Keratinocyte (primary cell): ENCODE measurements around the gene BANK1. TPM values are rescaled to one million over a fixed set of nuclear protein-coding genes. Genes with fewer than 3 reads are reported as not detected.

Experiments
- DNase-seq: peaks from one replicate; pipeline ENCODE4 v3.0.0-alpha.2; 2011; ENCODE audit warnings: low read depth, missing footprints, low spot score
- FAIRE-seq: peaks from 2 replicates; lab custom pipeline; 2011; peaks lifted over from hg19 to GRCh38; lab: Jason Lieb, UNC
- H2AFZ ChIP-seq: 2 replicates; pipeline ENCODE4 v1.6.0; 2012; ENCODE audit warnings: low read length, control low read depth, inconsistent platforms; ENCODE audit not compliant: control insufficient read depth
- H3K27ac ChIP-seq: 2 replicates; pipeline ENCODE4 v1.5.1; 2011; ENCODE audit warnings: low read length; ENCODE audit not compliant: control insufficient read depth, insufficient read depth
- H3K27me3 ChIP-seq: 3 replicates; pipeline ENCODE4 v1.6.0; 2011; ENCODE audit warnings: low read length; ENCODE audit not compliant: control insufficient read depth, insufficient read depth; ENCODE audit errors: extremely low read depth
- H3K36me3 ChIP-seq, 2 experiments: 2 replicates in 1 of 2; 3 replicates in 1 of 2; pipeline ENCODE4 v1.5.1; 2011; ENCODE audit warnings: low read length in 2 of 2, mild to moderate bottlenecking in 1 of 2; ENCODE audit not compliant: control insufficient read depth in 2 of 2, insufficient read depth in 2 of 2; ENCODE audit errors: extremely low read depth in 1 of 2
- H3K4me1 ChIP-seq: 3 replicates; pipeline ENCODE4 v1.5.1; 2011; ENCODE audit warnings: low read length; ENCODE audit not compliant: control insufficient read depth, insufficient read depth; ENCODE audit errors: extremely low read depth
- H3K4me2 ChIP-seq: 3 replicates; pipeline ENCODE4 v1.6.0; 2011; ENCODE audit warnings: low read depth, low read length; ENCODE audit not compliant: control insufficient read depth, insufficient read depth; ENCODE audit errors: extremely low read depth
- H3K4me3 ChIP-seq, 3 experiments: fragments of 200-600 bp in 1 of 3; sonication (generic) in 1 of 3; 2 replicates in 2 of 3; 3 replicates in 1 of 3; pipeline ENCODE4 v1.5.1; 2011 to 2016; ENCODE audit warnings: low read length in 3 of 3, mild to moderate bottlenecking in 3 of 3, control low read depth in 2 of 3, inconsistent platforms in 1 of 3, low read depth in 1 of 3, mixed read lengths in 1 of 3, mixed run types in 1 of 3, moderate library complexity in 1 of 3; ENCODE audit not compliant: control insufficient read depth in 2 of 3, insufficient read depth in 2 of 3; ENCODE audit errors: extremely low read depth in 1 of 3
- H3K79me2 ChIP-seq: 2 replicates; pipeline ENCODE4 v1.6.0; 2012; ENCODE audit warnings: low read length; ENCODE audit not compliant: control insufficient read depth, insufficient read depth
- H3K9ac ChIP-seq: 3 replicates; pipeline ENCODE4 v1.6.0; 2011; ENCODE audit warnings: low read length; ENCODE audit not compliant: control insufficient read depth, insufficient read depth; ENCODE audit errors: extremely low read depth
- H3K9me1 ChIP-seq: 3 replicates; pipeline ENCODE4 v1.6.0; 2011; ENCODE audit warnings: low read length; ENCODE audit not compliant: control insufficient read depth, insufficient read depth; ENCODE audit errors: extremely low read depth
- H3K9me3 ChIP-seq: 2 replicates; pipeline ENCODE4 v1.5.1; 2012; ENCODE audit warnings: low read depth, low read length; ENCODE audit not compliant: control insufficient read depth
- H4K20me1 ChIP-seq: 3 replicates; pipeline ENCODE4 v1.6.0; 2011; ENCODE audit warnings: low read length; ENCODE audit not compliant: control insufficient read depth, insufficient read depth; ENCODE audit errors: extremely low read depth
- EZH2 ChIP-seq: IDR thresholded peaks from one replicate; pipeline ENCODE4 v1.6.1; 2012; ENCODE audit warnings: inconsistent platforms, mild to moderate bottlenecking, low read length, moderate library complexity
- dilution Hi-C: fragments of 300-500 bp; cut with MboI; formaldehyde crosslinking; loops from one replicate; pipeline ENCODE4 v1.7.0; 2020; ENCODE audit warnings: low sequenced_read_pairs; ENCODE audit not compliant: extremely low pct_ligation_motif_present
- polyA plus RNA-seq, 5 experiments: library from polyadenylated mRNA; depleted of rRNA in 3 of 5; stranded (reverse) in 3 of 5; stranded (forward) in 1 of 5; unstranded in 1 of 5; fragments of >200 nt; gene quantifications; 1 replicate in 1 of 5; 2 replicates in 3 of 5; 3 replicates in 1 of 5; pipeline versions ENCODE4 v1.2.1 to v1.2.3, GENCODE V29; 2011 to 2012; ENCODE audit warnings: missing spikeins in 2 of 5, low read depth in 1 of 5, low replicate concordance in 1 of 5
- TF ChIP-seq, protein P1 (sequence below), 3 experiments: IDR thresholded peaks in 1 of 3; conservative IDR thresholded peaks in 1 of 3; optimal IDR thresholded peaks in 1 of 3; 2 replicates in 2 of 3; 3 replicates in 1 of 3; pipeline versions ENCODE3 to v1.5.1; 2011; ENCODE audit warnings: low read length in 3 of 3, mild to moderate bottlenecking in 3 of 3, moderate library complexity in 2 of 3, control low read depth in 1 of 3, inconsistent platforms in 1 of 3; ENCODE audit not compliant: insufficient read depth in 2 of 3; ENCODE audit errors: extremely low read depth in 1 of 3

BANK1 gene
- polyA plus RNA-seq, 1 donor (not counting 4 experiments of a cell fraction or from before 2014, with no cell fraction given), result 0.25 TPM

DNA sequence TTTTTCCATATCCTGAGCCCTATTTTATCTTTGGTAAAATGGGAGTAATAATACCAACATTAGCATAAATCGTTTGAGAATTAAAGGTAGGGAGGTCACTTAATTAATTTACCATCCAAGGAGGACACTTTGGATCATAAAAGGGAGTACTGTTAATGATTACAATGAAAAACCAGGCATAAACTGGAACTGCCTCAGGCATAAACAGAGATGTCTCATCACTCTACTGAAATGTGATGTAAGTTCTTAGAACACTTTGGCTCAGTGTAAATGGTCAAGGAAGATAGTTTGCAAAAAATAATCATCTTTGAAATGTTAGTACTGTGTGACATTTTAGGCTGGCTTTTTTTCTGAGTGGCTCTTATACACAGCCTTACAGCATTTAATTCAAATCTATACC lies 286.1 kb downstream of the BANK1 start:
- no peaks in the 10 kb centered on the region for H4K20me1 ChIP-seq
- FAIRE-seq (peak; percentile 63), DNase-seq (no peak)
- no peaks in the 10 kb centered on the region for H3K79me2 ChIP-seq
- no peak overlapping the region for H3K9ac ChIP-seq
- TF ChIP-seq EZH2, result no peak
- TF ChIP-seq, protein P1, sequence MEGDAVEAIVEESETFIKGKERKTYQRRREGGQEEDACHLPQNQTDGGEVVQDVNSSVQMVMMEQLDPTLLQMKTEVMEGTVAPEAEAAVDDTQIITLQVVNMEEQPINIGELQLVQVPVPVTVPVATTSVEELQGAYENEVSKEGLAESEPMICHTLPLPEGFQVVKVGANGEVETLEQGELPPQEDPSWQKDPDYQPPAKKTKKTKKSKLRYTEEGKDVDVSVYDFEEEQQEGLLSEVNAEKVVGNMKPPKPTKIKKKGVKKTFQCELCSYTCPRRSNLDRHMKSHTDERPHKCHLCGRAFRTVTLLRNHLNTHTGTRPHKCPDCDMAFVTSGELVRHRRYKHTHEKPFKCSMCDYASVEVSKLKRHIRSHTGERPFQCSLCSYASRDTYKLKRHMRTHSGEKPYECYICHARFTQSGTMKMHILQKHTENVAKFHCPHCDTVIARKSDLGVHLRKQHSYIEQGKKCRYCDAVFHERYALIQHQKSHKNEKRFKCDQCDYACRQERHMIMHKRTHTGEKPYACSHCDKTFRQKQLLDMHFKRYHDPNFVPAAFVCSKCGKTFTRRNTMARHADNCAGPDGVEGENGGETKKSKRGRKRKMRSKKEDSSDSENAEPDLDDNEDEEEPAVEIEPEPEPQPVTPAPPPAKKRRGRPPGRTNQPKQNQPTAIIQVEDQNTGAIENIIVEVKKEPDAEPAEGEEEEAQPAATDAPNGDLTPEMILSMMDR (optimal IDR thresholded peaks at IDR 0.05 in 1 of 3, IDR thresholded peaks at IDR 0.05 in 1 of 3, conservative IDR thresholded peaks at IDR 0.05 in 1 of 3; ENCODE audit: extremely low read depth in 1 of 3, insufficient read depth in 2 of 3, low read length in 3 of 3), result no peak
- H3K9me3 ChIP-seq, result no peaks in the 10 kb centered on the region
- H3K27ac ChIP-seq, result no peak overlapping the region
- no peak overlapping the region for H2AFZ ChIP-seq
- no peak overlapping the region for H3K4me2 ChIP-seq
- H3K4me1 ChIP-seq, result peaks cover 2% of the 10 kb centered on the region
- H3K36me3 ChIP-seq, result no peaks in the 10 kb centered on the region
- no peak overlapping the region for H3K4me3 ChIP-seq
- no peaks in the 10 kb centered on the region for H3K27me3 ChIP-seq
- no peaks in the 10 kb centered on the region for H3K9me1 ChIP-seq
- dilution Hi-C loops, result no loop called here

DNA sequence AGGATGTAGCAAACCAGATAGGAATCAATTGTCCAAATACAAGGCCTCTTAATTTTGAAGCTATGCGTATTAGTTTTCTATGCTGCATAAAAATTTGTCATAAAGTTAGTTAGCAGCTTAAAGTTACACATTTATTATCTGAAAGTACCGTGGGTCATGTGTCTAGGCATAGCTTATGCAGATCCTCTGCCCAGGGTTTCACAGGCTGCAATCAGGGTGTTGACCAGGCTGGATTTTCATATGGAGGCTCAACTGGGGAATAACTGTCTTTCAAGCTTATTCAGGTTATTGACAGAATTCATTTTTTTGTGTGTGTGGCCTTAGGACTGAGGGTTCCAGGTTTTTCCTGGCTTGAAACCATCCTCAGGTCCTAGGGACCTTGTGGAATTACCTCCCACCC lies 289.7 kb downstream of the BANK1 start:
- H3K27me3 ChIP-seq, result no peaks in the 10 kb centered on the region
- no peaks in the 10 kb centered on the region for H3K79me2 ChIP-seq
- peaks cover 2% of the 10 kb centered on the region for H3K4me1 ChIP-seq
- H3K4me3 ChIP-seq, result no peak overlapping the region
- H3K9me1 ChIP-seq, result no peaks in the 10 kb centered on the region
- FAIRE-seq (no peak), DNase-seq (no peak)
- TF ChIP-seq, protein P1 (optimal IDR thresholded peaks at IDR 0.05 in 1 of 3, IDR thresholded peaks at IDR 0.05 in 1 of 3, conservative IDR thresholded peaks at IDR 0.05 in 1 of 3; ENCODE audit: extremely low read depth in 1 of 3, insufficient read depth in 2 of 3, low read length in 3 of 3), result no peak
- no peak for TF ChIP-seq EZH2
- no peak overlapping the region for H3K9ac ChIP-seq
- no peak overlapping the region for H2AFZ ChIP-seq
- dilution Hi-C loops, result no loop called here
- no peaks in the 10 kb centered on the region for H4K20me1 ChIP-seq
- H3K9me3 ChIP-seq, result no peaks in the 10 kb centered on the region
- H3K4me2 ChIP-seq, result no peak overlapping the region
- no peak overlapping the region for H3K27ac ChIP-seq
- no peaks in the 10 kb centered on the region for H3K36me3 ChIP-seq
